ENCODE results near the gene FLVCR2. TPM values are rescaled to one million over a fixed set of nuclear protein-coding genes. Genes with fewer than 3 reads are reported as not detected.
A peak's percentile ranks its signal among the peaks of the same experiment; 100 is the strongest.

FLVCR2 gene
- polyA plus RNA-seq, 3 donors = 13.2 to 36.6 (median 16.3) TPM

DNA sequence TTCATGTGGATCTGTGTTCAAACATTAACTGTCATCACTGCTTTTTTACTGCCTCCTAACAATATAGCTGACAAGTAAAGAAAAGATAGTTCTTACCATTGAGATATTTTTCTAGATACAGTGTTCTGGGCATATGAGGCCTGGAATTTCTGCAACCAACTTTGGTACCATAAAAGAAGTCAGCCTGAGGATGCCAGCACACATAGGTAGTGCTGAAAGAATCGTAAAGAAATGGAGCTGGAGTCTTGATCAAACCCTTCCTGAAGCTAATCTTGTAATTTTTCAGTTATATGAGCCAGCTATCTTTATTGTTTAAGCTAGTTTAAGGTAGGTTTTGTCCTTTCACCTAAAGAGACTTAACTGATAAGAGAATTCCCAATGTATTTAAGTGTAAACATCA lies 70.9 kb downstream of the FLVCR2 start:
- Mint-ChIP-seq H3K4me1 (peaks cover 3% of the 10 kb centered on the region), H3K27me3 (ENCODE audit: low read depth in 3 of 3) (no peaks in the 10 kb centered on the region), H3K4me3 (no peak overlapping the region), H3K36me3 (peaks cover 61 to 83% of the 10 kb centered on the region in 2 donors), H3K9me3 (no peaks in the 10 kb centered on the region), H3K27ac (no peak overlapping the region)
- no peaks in the 10 kb centered on the region for H3K79me2 ChIP-seq (ENCODE audit: insufficient read depth, low read length)
- DNase-seq = no peak
- H2AFZ ChIP-seq (ENCODE audit: insufficient read depth, low read depth, low read length, poor library complexity, severe bottlenecking) = no peak overlapping the region
- intact Hi-C loops (cut with micrococcal nuclease) = no loop called here
- H3K4me3 ChIP-seq (replicated peaks in 1 of 3; ENCODE audit: low read depth in 2 of 3, low read length in 3 of 3) = no peak overlapping the region
- H3K9me3 ChIP-seq (replicated peaks in 1 of 2; ENCODE audit: control insufficient read depth in 1 of 2, insufficient read depth in 1 of 2, low read length in 2 of 2) = no peaks in the 10 kb centered on the region
- TF ChIP-seq, protein P1, sequence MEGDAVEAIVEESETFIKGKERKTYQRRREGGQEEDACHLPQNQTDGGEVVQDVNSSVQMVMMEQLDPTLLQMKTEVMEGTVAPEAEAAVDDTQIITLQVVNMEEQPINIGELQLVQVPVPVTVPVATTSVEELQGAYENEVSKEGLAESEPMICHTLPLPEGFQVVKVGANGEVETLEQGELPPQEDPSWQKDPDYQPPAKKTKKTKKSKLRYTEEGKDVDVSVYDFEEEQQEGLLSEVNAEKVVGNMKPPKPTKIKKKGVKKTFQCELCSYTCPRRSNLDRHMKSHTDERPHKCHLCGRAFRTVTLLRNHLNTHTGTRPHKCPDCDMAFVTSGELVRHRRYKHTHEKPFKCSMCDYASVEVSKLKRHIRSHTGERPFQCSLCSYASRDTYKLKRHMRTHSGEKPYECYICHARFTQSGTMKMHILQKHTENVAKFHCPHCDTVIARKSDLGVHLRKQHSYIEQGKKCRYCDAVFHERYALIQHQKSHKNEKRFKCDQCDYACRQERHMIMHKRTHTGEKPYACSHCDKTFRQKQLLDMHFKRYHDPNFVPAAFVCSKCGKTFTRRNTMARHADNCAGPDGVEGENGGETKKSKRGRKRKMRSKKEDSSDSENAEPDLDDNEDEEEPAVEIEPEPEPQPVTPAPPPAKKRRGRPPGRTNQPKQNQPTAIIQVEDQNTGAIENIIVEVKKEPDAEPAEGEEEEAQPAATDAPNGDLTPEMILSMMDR (IDR thresholded peaks at IDR 0.05) = no peak
- peaks cover 3% of the 10 kb centered on the region for H4K20me1 ChIP-seq (ENCODE audit: insufficient read depth, low read length)
- no peak overlapping the region for H3K4me2 ChIP-seq (replicated peaks; ENCODE audit: extremely low read depth, low read length, poor library complexity, severe bottlenecking)
- no peak overlapping the region for H3K9ac ChIP-seq (ENCODE audit: insufficient read depth, low read length, poor library complexity, severe bottlenecking)
- peaks cover 52 to 82% of the 10 kb centered on the region in 2 donors for H3K36me3 ChIP-seq (replicated peaks in 1 of 2; ENCODE audit: control insufficient read depth in 1 of 2, insufficient read depth in 2 of 2, low read length in 2 of 2)
- WGBS (ENCODE audit: insufficient coverage) = 100% methylated on average over 1 of the region's 1 CpG
- no peak overlapping the region for H3K27ac ChIP-seq (ENCODE audit: low read depth in 1 of 2, low read length in 2 of 2)
- no peaks in the 10 kb centered on the region for H3K27me3 ChIP-seq (ENCODE audit: control insufficient read depth in 2 of 2, insufficient read depth in 2 of 2, low read length in 2 of 2)
- H3K4me1 ChIP-seq (ENCODE audit: control insufficient read depth in 1 of 2, insufficient read depth in 2 of 2, low read length in 2 of 2) = no peaks in the 10 kb centered on the region

DNA sequence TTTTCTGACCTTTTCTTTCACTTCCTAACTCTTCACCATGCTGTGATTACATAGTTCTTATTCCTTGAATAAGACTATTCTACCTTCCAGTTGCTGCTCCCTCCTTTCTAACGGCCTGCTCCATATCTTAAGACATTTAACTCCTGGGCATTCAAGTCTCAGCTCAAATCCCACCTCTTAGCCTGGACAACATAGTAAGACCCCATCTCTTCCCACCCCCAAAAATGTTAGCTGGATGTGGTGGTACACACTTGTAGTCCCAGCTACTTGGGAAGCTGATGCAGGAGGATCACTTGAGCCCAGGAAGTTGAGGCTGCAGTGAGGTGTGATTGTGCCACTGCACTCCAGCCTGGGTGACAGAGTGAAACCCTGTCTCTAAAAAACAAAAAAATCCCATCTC lies 71.4 kb downstream of the FLVCR2 start:
- peaks cover 48 to 77% of the 10 kb centered on the region in 2 donors for H3K36me3 ChIP-seq (replicated peaks in 1 of 2; ENCODE audit: control insufficient read depth in 1 of 2, insufficient read depth in 2 of 2, low read length in 2 of 2)
- no peak overlapping the region for H3K4me2 ChIP-seq (replicated peaks; ENCODE audit: extremely low read depth, low read length, poor library complexity, severe bottlenecking)
- no peaks in the 10 kb centered on the region for H3K9me3 ChIP-seq (replicated peaks in 1 of 2; ENCODE audit: control insufficient read depth in 1 of 2, insufficient read depth in 1 of 2, low read length in 2 of 2)
- no peaks in the 10 kb centered on the region for H4K20me1 ChIP-seq (ENCODE audit: insufficient read depth, low read length)
- no peak overlapping the region for H2AFZ ChIP-seq (ENCODE audit: insufficient read depth, low read depth, low read length, poor library complexity, severe bottlenecking)
- no peak for DNase-seq
- no peaks in the 10 kb centered on the region for H3K79me2 ChIP-seq (ENCODE audit: insufficient read depth, low read length)
- TF ChIP-seq, protein P1 (IDR thresholded peaks at IDR 0.05) = no peak
- intact Hi-C loops (cut with micrococcal nuclease) = loop anchor here (5.0 kb wide), 1 partner anchor 32 kb away; no protein-coding TSS in a partner anchor
- H3K27me3 ChIP-seq (ENCODE audit: control insufficient read depth in 2 of 2, insufficient read depth in 2 of 2, low read length in 2 of 2) = no peaks in the 10 kb centered on the region
- H3K27ac ChIP-seq (ENCODE audit: low read depth in 1 of 2, low read length in 2 of 2) = no peak overlapping the region
- no peaks in the 10 kb centered on the region for H3K4me1 ChIP-seq (ENCODE audit: control insufficient read depth in 1 of 2, insufficient read depth in 2 of 2, low read length in 2 of 2)
- 100% methylated on average over 1 of the region's 1 CpG for WGBS (ENCODE audit: insufficient coverage)
- Mint-ChIP-seq H3K27ac (peak overlapping the region in 2 of 7 donors; percentile 28 to 46), H3K36me3 (peaks cover 58 to 81% of the 10 kb centered on the region in 2 donors), H3K4me3 (no peak overlapping the region), H3K27me3 (ENCODE audit: low read depth in 3 of 3) (no peaks in the 10 kb centered on the region), H3K4me1 (peaks cover 3% of the 10 kb centered on the region), H3K9me3 (no peaks in the 10 kb centered on the region)
- H3K9ac ChIP-seq (ENCODE audit: insufficient read depth, low read length, poor library complexity, severe bottlenecking) = no peak overlapping the region
- H3K4me3 ChIP-seq (replicated peaks in 1 of 3; ENCODE audit: low read depth in 2 of 3, low read length in 3 of 3) = no peak overlapping the region

Data from CD14-positive monocyte (primary cell).